ENCODE results near the gene CC2D2A.

GRCh38 chr4:15498356-15498755 is 28.7 kb downstream of the CC2D2A start:
- TF ChIP-seq CTCF (IDR thresholded peaks at IDR 0.05; ENCODE audit: low read depth, low read length, poor library complexity, severe bottlenecking) (no peak), EZH2phosphoT487 (IDR thresholded peaks at IDR 0.05; ENCODE audit: borderline replicate concordance, low read length) (no peak)

All from DOHH2 (cell line).